SH-SY5Y (cell line): ENCODE measurements around the gene LGALS13.

ENCODE experiments used
- GATA2 ChIP-seq: IDR thresholded peaks from 2 replicates; pipeline ENCODE4 v1.6.1; 2011; ENCODE audit warnings: mild to moderate bottlenecking, low read depth, low read length
- GATA3 ChIP-seq: IDR thresholded peaks from 2 replicates; pipeline ENCODE4 v1.6.1; 2011; ENCODE audit warnings: low read depth, mild to moderate bottlenecking, low read length, moderate library complexity

The LGALS13 gene

GRCh38 chr19:39592381-39592780, 9.9 kb upstream of the LGALS13 start:
- TF ChIP-seq GATA2 (no peak), GATA3 (no peak)

- TF ChIP-seq GATA3 (no peak), GATA2 (no peak)
Measured at GRCh38 chr19:39595950-39596349, 6.4 kb upstream of the LGALS13 start.

GRCh38 chr19:39596911-39597310, 5.4 kb upstream of the LGALS13 start:
- no peak for TF ChIP-seq GATA2
- TF ChIP-seq GATA3: no peak

- TF ChIP-seq GATA2 (no peak), GATA3 (no peak)
Measured at GRCh38 chr19:39599116-39599515, 3.2 kb upstream of the LGALS13 start.

- TF ChIP-seq GATA2 (no peak), GATA3 (no peak)
Measured at GRCh38 chr19:39603825-39604224, 1.5 kb downstream of the LGALS13 start.

GRCh38 chr19:39607021-39607420, 4.7 kb downstream of the LGALS13 start:
- TF ChIP-seq GATA2 (no peak), GATA3 (no peak)

GRCh38 chr19:39607561-39607960, 5.2 kb downstream of the LGALS13 start:
- TF ChIP-seq GATA3 (no peak), GATA2 (no peak)

- TF ChIP-seq GATA2 (no peak), GATA3 (no peak)
Measured at GRCh38 chr19:39613597-39613996, 11.3 kb downstream of the LGALS13 start.

GRCh38 chr19:39617745-39618144, 15.4 kb downstream of the LGALS13 start:
- TF ChIP-seq GATA2 (no peak), GATA3 (no peak)

GRCh38 chr19:39623946-39624345, 21.6 kb downstream of the LGALS13 start:
- TF ChIP-seq GATA3: no peak
- no peak for TF ChIP-seq GATA2

- TF ChIP-seq GATA2 (no peak), GATA3 (no peak)
Measured at GRCh38 chr19:39631178-39631577, 28.9 kb downstream of the LGALS13 start.

GRCh38 chr19:39631626-39632025, 29.3 kb downstream of the LGALS13 start:
- no peak for TF ChIP-seq GATA2
- no peak for TF ChIP-seq GATA3

GRCh38 chr19:39637891-39638290, 35.6 kb downstream of the LGALS13 start:
- TF ChIP-seq GATA3 (no peak), GATA2 (no peak)

GRCh38 chr19:39641773-39642172, 39.4 kb downstream of the LGALS13 start:
- TF ChIP-seq GATA2: no peak
- no peak for TF ChIP-seq GATA3

GRCh38 chr19:39643591-39643990, 41.3 kb downstream of the LGALS13 start:
- no peak for TF ChIP-seq GATA2
- TF ChIP-seq GATA3: no peak

GRCh38 chr19:39645800-39646411, 43.6 kb downstream of the LGALS13 start:
- TF ChIP-seq GATA2 (no peak), GATA3 (no peak)
